HL-60/S4 treated with retinoic acid at 250 ng/mL for 4 days and 3 days (cell line): ENCODE results near the gene TNFAIP8L2.
"Not testable (repeated sequence)": the region's sequence is repeated elsewhere in the genome, so short reads cannot be mapped to it uniquely, and the experiment has no call there.

Source experiments
- in situ Hi-C: fragments of 300-500 bp; cut with MboI; formaldehyde crosslinking; loops from 2 replicates; pipeline ENCODE4 v1.7.0; 2022; ENCODE audit warnings: low sequenced_read_pairs

TNFAIP8L2 gene

DNA sequence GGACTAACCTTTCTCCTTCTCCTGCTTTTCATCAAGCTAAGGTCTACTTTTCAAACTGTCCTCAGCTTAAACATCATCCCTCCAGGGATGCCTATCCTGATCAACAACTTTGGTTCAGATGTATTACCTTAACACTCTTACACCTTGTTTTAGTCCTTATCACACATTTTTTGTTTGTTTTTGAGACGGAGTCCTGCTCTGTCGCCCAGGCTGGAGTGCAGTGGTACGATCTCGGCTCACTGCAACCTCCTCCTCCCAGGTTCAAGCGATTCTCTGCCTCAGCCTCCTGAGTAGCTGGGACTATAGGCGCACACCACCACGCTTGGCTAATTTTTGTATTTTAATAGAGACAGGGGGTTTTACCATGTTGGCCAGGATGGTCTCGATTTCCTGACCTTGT is 32.2 kb downstream of the TNFAIP8L2 start:
- in situ Hi-C loops, result not testable (repeated sequence)

DNA sequence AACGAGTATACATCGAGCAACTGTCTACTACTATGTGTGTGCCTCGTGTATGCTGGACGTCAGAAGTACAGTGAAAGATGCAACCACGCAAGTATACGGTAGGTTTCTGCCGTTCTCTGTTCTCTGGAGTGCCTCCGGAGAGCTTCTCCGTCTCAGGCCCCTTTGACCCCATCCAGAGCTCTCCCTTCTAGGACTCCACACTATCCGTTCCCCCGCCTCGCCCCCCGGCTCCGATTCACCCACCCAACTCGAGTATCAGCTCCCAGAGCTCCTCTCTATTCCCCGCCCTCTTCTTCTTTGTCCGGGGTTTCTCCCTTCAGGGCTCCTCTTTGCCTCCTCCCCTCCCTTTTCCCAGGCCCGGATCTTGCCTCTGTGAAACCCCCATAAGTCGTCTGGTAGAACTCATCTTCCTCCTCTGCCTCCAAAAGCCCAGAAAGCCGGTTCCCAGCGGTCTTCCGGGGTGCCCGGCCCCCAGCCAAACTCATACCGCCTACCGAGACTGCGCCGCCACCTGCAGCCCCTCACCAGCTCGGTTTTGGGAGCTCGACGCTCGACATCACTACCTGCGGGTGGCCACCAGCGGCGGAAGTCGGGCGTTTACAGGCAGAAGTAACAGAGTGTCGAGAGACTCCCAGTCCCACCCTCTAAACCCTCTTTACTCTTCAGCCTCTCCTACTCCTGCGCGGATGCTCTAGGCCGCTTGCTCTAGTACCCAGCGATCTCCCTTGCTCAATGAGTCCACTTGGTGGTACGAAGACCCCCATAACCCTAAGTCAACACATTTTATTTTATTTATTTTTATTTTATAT is 33.4 kb downstream of the TNFAIP8L2 start, which contains the start of gene VPS72:
Gene VPS72 (minus strand): TSS at position 561 of the 809 bp plus-strand sequence. CDS start 76 bp downstream, at position 485.
- in situ Hi-C loops, result no loop called here

DNA sequence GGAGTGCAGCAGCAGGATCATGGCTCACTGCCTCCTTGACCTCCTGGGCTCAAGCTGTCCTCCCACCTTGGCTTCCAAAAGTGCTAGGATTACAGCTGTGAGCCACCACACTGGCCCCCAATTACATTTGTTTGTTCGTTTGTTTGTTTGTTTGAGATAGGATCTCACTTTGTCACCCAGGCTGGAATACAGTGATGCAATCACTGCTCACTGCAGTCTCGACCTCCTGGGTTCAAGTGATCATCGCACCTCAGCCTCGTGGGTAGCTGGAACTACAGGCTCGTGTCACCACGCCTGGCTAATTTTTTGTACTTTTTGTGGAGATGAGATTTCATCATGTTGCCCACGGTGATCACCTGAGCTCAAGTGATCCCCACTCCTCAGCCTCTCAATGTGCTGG is 35.6 kb downstream of the TNFAIP8L2 start:
- in situ Hi-C loops, result no loop called here

DNA sequence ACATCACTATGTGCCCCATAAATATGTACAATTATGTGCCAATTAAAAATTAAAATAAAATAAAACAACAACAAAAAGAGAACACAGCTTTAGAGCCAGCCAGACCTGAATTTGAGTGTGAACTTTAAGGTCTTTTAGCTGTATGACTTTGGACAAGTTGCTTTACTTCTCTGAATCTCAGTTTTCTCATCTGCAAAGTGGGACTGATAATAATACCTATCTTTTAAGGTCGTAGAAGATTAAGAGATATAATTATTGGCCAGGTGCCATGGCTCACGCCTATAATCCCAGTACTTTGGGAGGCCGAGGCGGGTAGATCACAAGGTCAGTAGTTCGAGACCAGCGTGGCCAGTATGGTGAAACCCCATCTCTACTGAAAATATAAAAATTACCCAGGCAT is 36.9 kb downstream of the TNFAIP8L2 start:
- in situ Hi-C loops, result no loop called here

DNA sequence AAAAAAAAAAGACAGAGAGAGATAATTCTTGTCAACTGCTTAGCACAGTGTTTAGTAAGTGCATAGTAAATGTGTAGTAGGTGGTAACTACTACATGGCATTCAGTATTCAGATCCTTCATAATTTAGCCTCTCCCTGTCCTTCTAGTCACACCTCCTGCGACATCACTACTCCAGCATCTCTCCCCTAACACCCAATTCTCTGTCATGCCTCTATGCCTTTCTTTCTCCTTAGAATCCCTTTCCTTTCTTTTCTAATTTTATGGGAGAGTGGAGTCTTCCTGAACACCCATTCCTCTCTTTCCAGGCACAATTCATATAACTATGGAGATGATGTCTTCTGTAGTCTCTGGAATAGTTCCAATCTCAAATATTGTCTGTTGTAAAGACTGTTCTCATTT is 37.4 kb downstream of the TNFAIP8L2 start:
- in situ Hi-C loops, result no loop called here

DNA sequence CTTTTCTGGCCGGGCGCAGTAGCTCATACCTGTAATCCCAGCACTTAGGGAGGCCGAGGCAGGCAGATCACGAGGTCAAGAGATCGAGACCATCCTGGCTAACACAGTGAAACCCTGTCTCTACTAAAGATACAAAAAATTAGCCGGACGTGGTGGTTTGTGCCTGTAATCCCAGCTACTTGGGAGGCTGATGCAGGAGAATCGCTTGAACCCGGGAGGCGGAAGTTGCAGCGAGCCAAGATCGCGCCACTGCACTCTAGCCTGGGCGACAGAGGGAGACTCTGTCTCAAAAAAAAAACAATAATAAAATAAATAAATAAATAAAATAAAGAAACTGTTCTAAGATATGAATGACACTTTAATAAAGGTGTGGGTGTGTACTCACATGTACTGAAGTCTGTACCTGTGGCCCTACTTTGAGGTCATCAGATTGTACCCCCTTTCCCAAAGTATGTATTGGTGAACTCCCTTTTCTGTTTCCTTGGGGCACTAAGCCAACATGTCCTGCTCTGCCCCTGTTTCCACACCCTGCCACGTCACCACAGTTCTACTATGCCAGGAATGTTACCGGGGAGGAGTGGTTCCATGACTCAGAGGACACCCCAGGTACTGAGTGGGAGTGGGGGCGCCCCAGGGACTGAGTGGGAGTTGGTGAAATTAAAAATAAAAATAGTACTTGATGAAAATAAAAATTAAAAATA is 38.6 kb downstream of the TNFAIP8L2 start:
- in situ Hi-C loops, result not testable (repeated sequence)

DNA sequence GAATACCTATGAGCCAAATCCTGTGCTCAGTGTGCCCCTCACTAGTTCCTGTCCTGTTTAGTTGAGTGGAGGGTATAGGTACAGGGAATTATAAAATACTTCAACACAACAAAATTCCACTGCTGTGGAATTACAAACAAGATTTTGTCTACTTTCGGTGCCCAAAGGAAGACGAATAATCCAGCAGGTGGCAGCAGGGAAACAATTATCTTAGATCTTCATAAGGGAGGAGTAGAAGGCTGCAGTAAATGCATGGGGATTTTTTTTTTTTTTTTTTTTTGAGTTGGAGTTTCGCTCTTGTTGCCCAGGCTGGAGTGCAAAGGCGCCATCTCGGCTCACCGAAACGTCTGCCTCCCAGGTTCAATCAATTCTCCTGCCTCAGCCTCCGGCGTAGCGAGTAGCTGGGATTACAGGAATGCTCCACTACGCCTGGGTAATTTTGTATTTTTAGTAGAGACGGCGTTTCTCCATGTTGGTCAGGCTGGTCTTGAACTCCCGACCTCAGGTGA is 39.9 kb downstream of the TNFAIP8L2 start:
- in situ Hi-C loops, result no loop called here

DNA sequence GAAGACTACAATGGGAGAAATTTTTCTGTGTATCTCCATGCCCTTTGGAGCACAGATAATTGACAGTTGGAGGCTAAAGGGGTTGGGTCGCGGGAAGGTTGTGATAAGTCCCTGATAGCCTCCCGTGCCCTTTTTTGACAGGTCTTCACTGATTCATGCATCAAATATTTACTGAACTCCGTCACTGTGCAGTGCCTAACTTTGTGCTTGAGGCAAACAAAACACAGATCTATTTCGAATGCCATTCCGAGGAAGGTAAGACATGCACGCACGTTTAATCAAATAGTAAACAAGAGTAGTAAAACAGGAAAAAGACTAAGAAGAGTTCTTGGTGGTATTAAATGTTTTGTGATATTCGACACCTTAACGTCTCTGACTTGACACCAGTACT is 41.4 kb downstream of the TNFAIP8L2 start:
- in situ Hi-C loops, result no loop called here

DNA sequence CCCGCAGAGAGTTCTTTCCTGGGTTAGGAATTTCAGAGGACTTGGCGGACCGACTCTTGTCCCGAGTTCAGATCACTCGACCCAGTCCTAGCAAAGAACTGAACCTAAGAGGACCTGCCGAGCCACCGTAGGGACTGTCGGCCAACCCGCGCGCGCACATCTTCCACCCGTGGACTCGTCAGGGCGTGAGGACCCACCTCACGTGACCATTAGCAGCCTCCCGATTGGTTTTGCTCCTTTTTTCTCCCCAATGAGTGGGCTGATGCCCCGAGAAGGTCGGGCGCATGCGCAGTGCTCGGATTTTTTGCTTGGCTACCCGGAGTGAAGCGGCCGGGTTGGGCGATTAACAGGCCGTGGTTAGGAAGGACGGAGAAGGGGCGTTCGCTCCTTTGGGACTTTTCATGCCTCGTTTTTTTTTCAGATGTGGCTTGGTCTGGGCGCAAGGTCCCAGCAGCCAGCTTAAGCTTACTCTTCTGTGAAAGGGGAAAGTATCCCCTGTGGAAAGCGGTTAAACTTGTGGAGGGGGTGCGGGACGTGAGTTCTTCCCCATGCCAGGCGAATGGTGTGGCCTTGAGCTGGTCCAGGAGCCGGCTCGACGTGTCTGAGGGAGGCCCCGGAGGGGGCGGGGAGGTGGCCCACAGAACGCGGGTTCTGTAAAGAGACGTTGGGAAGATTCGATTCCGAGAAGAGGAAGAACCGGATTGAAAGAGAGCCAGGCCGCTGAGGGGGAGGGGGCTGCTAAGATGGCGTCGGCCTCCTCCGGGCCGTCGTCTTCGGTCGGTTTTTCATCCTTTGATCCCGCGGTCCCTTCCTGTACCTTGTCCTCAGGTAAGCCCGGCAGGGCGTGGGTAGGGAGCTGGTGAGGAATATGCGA is 42.0 kb downstream of the TNFAIP8L2 start, which contains the start of gene PIP5K1A:
Gene PIP5K1A (plus strand): TSS at position 299 of the 874 bp plus-strand sequence. CDS start 445 bp downstream, at position 744.
- in situ Hi-C loops, result no loop called here

DNA sequence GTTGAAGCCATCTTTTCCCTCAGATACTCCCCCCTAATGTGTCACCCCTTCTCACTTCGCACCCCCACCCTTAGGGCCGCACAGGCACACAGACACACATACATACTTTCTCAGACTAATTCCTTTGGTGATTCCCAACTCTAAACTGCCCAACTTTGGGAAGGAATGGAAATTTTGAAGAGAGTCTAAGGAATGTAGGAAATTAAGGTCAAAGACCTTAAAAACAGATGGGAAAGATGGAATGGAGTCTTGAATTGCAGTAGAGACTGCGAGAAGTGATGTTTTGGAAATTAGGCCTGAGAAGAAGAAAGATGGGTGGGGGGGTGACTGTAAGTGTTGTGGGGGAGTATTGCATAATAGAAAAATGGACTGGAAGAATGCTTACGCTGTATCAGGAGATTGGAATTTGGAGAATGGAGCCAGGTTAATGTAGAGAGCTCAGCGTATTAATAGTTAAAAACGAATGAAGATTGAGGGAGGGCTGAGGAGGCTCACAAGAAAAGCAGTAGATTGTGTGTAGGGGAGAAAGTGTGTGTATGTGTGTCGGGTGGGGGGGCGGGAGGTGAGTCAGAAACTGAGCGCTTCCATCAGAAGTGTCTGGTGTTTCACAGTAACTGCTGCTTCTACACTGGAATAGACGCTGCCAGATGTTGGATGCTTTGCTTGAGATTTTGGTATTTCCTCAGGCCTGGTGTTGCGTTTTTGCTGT is 43.6 kb downstream of the TNFAIP8L2 start:
- in situ Hi-C loops, result no loop called here

DNA sequence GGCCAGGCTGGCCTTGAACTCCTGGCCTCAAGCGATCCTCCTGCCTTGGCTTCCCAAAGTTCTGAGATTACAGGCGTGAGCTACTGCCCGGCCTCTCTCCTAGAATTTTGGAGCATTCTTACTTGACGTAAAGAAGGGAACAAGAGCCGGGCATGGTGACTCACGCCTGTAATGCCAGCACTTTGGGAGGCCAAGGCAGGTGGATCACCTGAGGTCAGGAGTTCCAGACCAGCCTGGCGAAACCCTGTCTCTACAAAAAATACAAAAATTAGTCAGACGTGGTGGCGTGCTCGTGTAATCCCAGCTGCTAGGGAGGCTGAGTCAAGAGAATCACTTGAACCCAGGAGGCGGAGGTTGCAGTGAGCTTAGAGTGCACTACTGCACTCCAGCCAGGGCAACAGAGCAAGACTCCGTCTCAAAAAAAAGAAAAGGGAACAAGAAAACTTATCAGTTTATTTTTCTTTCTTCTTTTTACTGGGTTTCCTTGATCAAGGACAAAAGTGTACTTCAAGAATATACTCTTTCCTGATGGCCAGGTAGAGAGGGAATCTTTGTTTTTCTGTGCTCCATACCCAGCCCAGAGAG is 49.0 kb downstream of the TNFAIP8L2 start:
- in situ Hi-C loops, result not testable (repeated sequence)
